CD4-positive, alpha-beta T cell treated with Interferon gamma for 1 hour (primary cell): Measurements from ENCODE around the gene SPRR3.

Source experiments
- DNase-seq: peaks from one replicate; pipeline ENCODE4 v3.0.0-alpha.2; 2020

The SPRR3 gene

GRCh38 chr1:153001382-153001781 lies at the start of gene SPRR3:
TSS of gene SPRR3 (plus strand) at chr1:153001749. CDS start at chr1:153003021, 1,272 bp downstream.
- no peak for DNase-seq

GRCh38 chr1:152953761-152954160 lies 47.8 kb upstream of the SPRR3 start:
- DNase-seq = no peak

GRCh38 chr1:152954436-152954835 lies 47.1 kb upstream of the SPRR3 start:
- no peak for DNase-seq

- DNase-seq = no peak
Observed at GRCh38 chr1:152957561-152957960, 44.0 kb upstream of the SPRR3 start.

- DNase-seq = no peak
Observed at GRCh38 chr1:152959273-152959672, 42.3 kb upstream of the SPRR3 start.

- DNase-seq = no peak
Observed at GRCh38 chr1:152959801-152960451, 41.6 kb upstream of the SPRR3 start.

- no peak for DNase-seq
Observed at GRCh38 chr1:152960452-152961044, 41.0 kb upstream of the SPRR3 start.

- DNase-seq = no peak
Observed at GRCh38 chr1:152961226-152961891, 40.2 kb upstream of the SPRR3 start.

GRCh38 chr1:152962876-152963415 lies 38.6 kb upstream of the SPRR3 start:
- DNase-seq = no peak

- DNase-seq = no peak
Observed at GRCh38 chr1:152964536-152964935, 37.0 kb upstream of the SPRR3 start.

GRCh38 chr1:152965853-152966252 lies 35.7 kb upstream of the SPRR3 start:
- no peak for DNase-seq

GRCh38 chr1:152967201-152967600 lies 34.3 kb upstream of the SPRR3 start:
- no peak for DNase-seq

- DNase-seq = no peak
Observed at GRCh38 chr1:152968248-152968647, 33.3 kb upstream of the SPRR3 start.

- DNase-seq = no peak
Observed at GRCh38 chr1:152969036-152969435, 32.5 kb upstream of the SPRR3 start.

GRCh38 chr1:152970495-152970894 lies 31.1 kb upstream of the SPRR3 start, which contains the start of gene SPRR4:
TSS of gene SPRR4 (plus strand) at chr1:152970648. CDS start at chr1:152971891, 1,243 bp downstream.
- DNase-seq = no peak

- DNase-seq = no peak
Observed at GRCh38 chr1:152972196-152972886, 29.2 kb upstream of the SPRR3 start.

- no peak for DNase-seq
Observed at GRCh38 chr1:152976688-152977087, 24.9 kb upstream of the SPRR3 start.

- DNase-seq = no peak
Observed at GRCh38 chr1:152977614-152978013, 23.9 kb upstream of the SPRR3 start.

GRCh38 chr1:152980676-152981075 lies 20.9 kb upstream of the SPRR3 start:
- DNase-seq = no peak

GRCh38 chr1:152981146-152981871 lies 20.2 kb upstream of the SPRR3 start:
- DNase-seq = no peak

- no peak for DNase-seq
Observed at GRCh38 chr1:152982076-152982475, 19.5 kb upstream of the SPRR3 start.

GRCh38 chr1:152983234-152983633 lies 18.3 kb upstream of the SPRR3 start:
- no peak for DNase-seq

- DNase-seq = no peak
Observed at GRCh38 chr1:152983743-152984142, 17.8 kb upstream of the SPRR3 start, which contains the start of gene SPRR1A. TSS of gene SPRR1A (plus strand) at chr1:152984081. CDS start at chr1:152985231, 1,150 bp downstream.
